HG02588 (cell line): ENCODE results near the gene PODXL.
"Not testable (repeated sequence)": the region's sequence is repeated elsewhere in the genome, so short reads cannot be mapped to it uniquely, and the experiment has no call there.

Experiments
- ATAC-seq: cut with Tn5 transposase; IDR thresholded peaks from one replicate; pipeline ENCODE4 v1.9.1; 2021; ENCODE audit warnings: mild to moderate bottlenecking, moderate library complexity; ENCODE audit not compliant: unreplicated experiment

Gene PODXL

GRCh38 chr7:131511774-131512535 is 44.5 kb downstream of the PODXL start:
- no peak for ATAC-seq

GRCh38 chr7:131511071-131511470 is 45.4 kb downstream of the PODXL start:
- no peak for ATAC-seq

GRCh38 chr7:131509781-131510180 is 46.6 kb downstream of the PODXL start:
- no peak for ATAC-seq

GRCh38 chr7:131508754-131509486 is 47.5 kb downstream of the PODXL start:
- no peak for ATAC-seq

- no peak for ATAC-seq
Measured at GRCh38 chr7:131507592-131508331, 48.7 kb downstream of the PODXL start.

GRCh38 chr7:131506597-131506996 is 49.8 kb downstream of the PODXL start:
- no peak for ATAC-seq

- no peak for ATAC-seq
Measured at GRCh38 chr7:131505636-131506557, 50.5 kb downstream of the PODXL start.

- ATAC-seq, result not testable (repeated sequence)
Measured at GRCh38 chr7:131505037-131505620, 51.3 kb downstream of the PODXL start.

GRCh38 chr7:131504157-131504899 is 52.1 kb downstream of the PODXL start:
- ATAC-seq, result no peak

- no peak for ATAC-seq
Measured at GRCh38 chr7:131503639-131504038, 52.8 kb downstream of the PODXL start.

GRCh38 chr7:131502810-131503508 is 53.5 kb downstream of the PODXL start:
- no peak for ATAC-seq

GRCh38 chr7:131501930-131502685 is 54.3 kb downstream of the PODXL start:
- no peak for ATAC-seq

GRCh38 chr7:131501422-131501821 is 55.0 kb downstream of the PODXL start:
- peak; percentile 92 for ATAC-seq

- ATAC-seq, result no peak
Measured at GRCh38 chr7:131500357-131500756, 56.1 kb downstream of the PODXL start.

- ATAC-seq, result no peak
Measured at GRCh38 chr7:131499801-131500200, 56.6 kb downstream of the PODXL start.

GRCh38 chr7:131498237-131498885 is 58.1 kb downstream of the PODXL start:
- ATAC-seq, result no peak

GRCh38 chr7:131497454-131497853 is 59.0 kb downstream of the PODXL start:
- no peak for ATAC-seq
